Measurements from ENCODE around the gene SYTL3. TPM values are rescaled to one million over a fixed set of nuclear protein-coding genes. Genes with fewer than 3 reads are reported as not detected.
A peak's percentile ranks its signal among the peaks of the same experiment; 100 is the strongest.

Gene SYTL3
- total RNA-seq, 1 donor from 2014 or later, result 0.48 TPM

- TF ChIP-seq, protein P1, sequence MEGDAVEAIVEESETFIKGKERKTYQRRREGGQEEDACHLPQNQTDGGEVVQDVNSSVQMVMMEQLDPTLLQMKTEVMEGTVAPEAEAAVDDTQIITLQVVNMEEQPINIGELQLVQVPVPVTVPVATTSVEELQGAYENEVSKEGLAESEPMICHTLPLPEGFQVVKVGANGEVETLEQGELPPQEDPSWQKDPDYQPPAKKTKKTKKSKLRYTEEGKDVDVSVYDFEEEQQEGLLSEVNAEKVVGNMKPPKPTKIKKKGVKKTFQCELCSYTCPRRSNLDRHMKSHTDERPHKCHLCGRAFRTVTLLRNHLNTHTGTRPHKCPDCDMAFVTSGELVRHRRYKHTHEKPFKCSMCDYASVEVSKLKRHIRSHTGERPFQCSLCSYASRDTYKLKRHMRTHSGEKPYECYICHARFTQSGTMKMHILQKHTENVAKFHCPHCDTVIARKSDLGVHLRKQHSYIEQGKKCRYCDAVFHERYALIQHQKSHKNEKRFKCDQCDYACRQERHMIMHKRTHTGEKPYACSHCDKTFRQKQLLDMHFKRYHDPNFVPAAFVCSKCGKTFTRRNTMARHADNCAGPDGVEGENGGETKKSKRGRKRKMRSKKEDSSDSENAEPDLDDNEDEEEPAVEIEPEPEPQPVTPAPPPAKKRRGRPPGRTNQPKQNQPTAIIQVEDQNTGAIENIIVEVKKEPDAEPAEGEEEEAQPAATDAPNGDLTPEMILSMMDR (IDR thresholded peaks at IDR 0.05), result no peak
- no peaks in the 10 kb centered on the region for H3K4me1 Mint-ChIP-seq (ENCODE audit: unreplicated experiment)
- no peak overlapping the region for H3K4me3 Mint-ChIP-seq (ENCODE audit: unreplicated experiment)
- no peaks in the 10 kb centered on the region for H3K36me3 Mint-ChIP-seq (ENCODE audit: unreplicated experiment)
- no peak for DNase-seq (ENCODE audit: extremely low spot score, unreplicated experiment)
- no peaks in the 10 kb centered on the region for H3K9me3 Mint-ChIP-seq (ENCODE audit: unreplicated experiment)
- H3K27me3 Mint-ChIP-seq (ENCODE audit: unreplicated experiment), result peaks cover 11% of the 10 kb centered on the region
- no peak overlapping the region for H3K27ac Mint-ChIP-seq (ENCODE audit: unreplicated experiment)
Observed at GRCh38 chr6:158686311-158686710, 36.5 kb downstream of the SYTL3 start.

- H3K4me3 Mint-ChIP-seq (ENCODE audit: unreplicated experiment), result no peak overlapping the region
- TF ChIP-seq, protein P1 (IDR thresholded peaks at IDR 0.05), result no peak
- DNase-seq (ENCODE audit: extremely low spot score, unreplicated experiment), result peak; percentile 59
- H3K4me1 Mint-ChIP-seq (ENCODE audit: unreplicated experiment), result no peaks in the 10 kb centered on the region
- peaks cover 11% of the 10 kb centered on the region for H3K27me3 Mint-ChIP-seq (ENCODE audit: unreplicated experiment)
- H3K36me3 Mint-ChIP-seq (ENCODE audit: unreplicated experiment), result no peaks in the 10 kb centered on the region
- H3K27ac Mint-ChIP-seq (ENCODE audit: unreplicated experiment), result no peak overlapping the region
- no peaks in the 10 kb centered on the region for H3K9me3 Mint-ChIP-seq (ENCODE audit: unreplicated experiment)
Observed at GRCh38 chr6:158686791-158687381, 37.0 kb downstream of the SYTL3 start.

DNA sequence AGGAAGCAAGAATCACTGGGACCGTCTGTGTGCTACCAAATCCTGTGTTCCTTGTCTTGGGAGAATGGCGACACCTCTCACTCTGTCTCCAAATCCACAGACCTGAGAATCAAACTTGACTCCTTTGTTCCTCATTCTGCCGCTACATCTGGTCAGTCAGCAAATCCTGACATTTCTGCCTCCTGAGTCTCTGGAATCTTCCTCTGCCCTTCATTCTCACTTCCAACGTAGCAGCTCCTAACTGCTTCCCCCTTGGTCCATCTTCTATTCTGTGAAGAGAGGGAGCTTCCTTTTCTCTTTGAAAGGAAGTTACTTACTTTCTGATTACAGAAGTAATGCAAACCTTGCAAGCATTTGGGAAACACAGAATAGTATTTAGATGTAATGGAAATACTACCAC, 37.7 kb downstream of the SYTL3 start:
- TF ChIP-seq, protein P1 (IDR thresholded peaks at IDR 0.05), result no peak
- no peaks in the 10 kb centered on the region for H3K4me1 Mint-ChIP-seq (ENCODE audit: unreplicated experiment)
- no peaks in the 10 kb centered on the region for H3K36me3 Mint-ChIP-seq (ENCODE audit: unreplicated experiment)
- H3K27me3 Mint-ChIP-seq (ENCODE audit: unreplicated experiment), result peaks cover 11% of the 10 kb centered on the region
- H3K4me3 Mint-ChIP-seq (ENCODE audit: unreplicated experiment), result no peak overlapping the region
- DNase-seq (ENCODE audit: extremely low spot score, unreplicated experiment), result no peak
- H3K27ac Mint-ChIP-seq (ENCODE audit: unreplicated experiment), result no peak overlapping the region
- H3K9me3 Mint-ChIP-seq (ENCODE audit: unreplicated experiment), result no peaks in the 10 kb centered on the region

- DNase-seq (ENCODE audit: extremely low spot score, unreplicated experiment), result no peak
- Mint-ChIP-seq H3K4me1 (ENCODE audit: unreplicated experiment) (no peaks in the 10 kb centered on the region), H3K27ac (ENCODE audit: unreplicated experiment) (no peak overlapping the region), H3K27me3 (ENCODE audit: unreplicated experiment) (peaks cover 11% of the 10 kb centered on the region), H3K4me3 (ENCODE audit: unreplicated experiment) (no peak overlapping the region), H3K36me3 (ENCODE audit: unreplicated experiment) (no peaks in the 10 kb centered on the region), H3K9me3 (ENCODE audit: unreplicated experiment) (no peaks in the 10 kb centered on the region)
- TF ChIP-seq, protein P1 (IDR thresholded peaks at IDR 0.05), result no peak
Observed at GRCh38 chr6:158688860-158689259, 39.0 kb downstream of the SYTL3 start.

DNA sequence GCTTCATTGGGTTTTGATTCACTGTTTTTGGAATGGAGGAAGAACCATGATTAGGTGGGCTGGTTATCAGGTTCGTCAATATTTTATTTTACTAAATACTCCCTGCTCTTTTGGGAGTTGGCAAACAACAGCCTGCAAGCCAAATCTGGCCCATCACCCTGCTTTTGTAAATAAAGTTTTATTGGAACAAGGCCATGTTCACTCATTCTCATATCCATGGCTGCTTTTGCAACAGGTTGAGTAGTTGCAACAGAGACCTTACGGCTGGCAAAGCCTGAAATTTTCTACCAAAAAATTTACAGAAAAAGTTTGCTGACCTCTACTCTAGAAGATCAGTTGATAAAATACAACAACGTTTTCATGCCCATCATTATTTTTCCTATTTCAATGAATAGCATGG, 45.1 kb downstream of the SYTL3 start:
- no peak overlapping the region for H3K4me3 Mint-ChIP-seq (ENCODE audit: unreplicated experiment)
- no peaks in the 10 kb centered on the region for H3K9me3 Mint-ChIP-seq (ENCODE audit: unreplicated experiment)
- no peak overlapping the region for H3K27ac Mint-ChIP-seq (ENCODE audit: unreplicated experiment)
- no peaks in the 10 kb centered on the region for H3K36me3 Mint-ChIP-seq (ENCODE audit: unreplicated experiment)
- TF ChIP-seq, protein P1 (IDR thresholded peaks at IDR 0.05), result no peak
- peaks cover 4% of the 10 kb centered on the region for H3K27me3 Mint-ChIP-seq (ENCODE audit: unreplicated experiment)
- no peaks in the 10 kb centered on the region for H3K4me1 Mint-ChIP-seq (ENCODE audit: unreplicated experiment)
- DNase-seq (ENCODE audit: extremely low spot score, unreplicated experiment), result no peak

All from osteocyte (in vitro differentiated cells).